Panc1 (cell line): ENCODE results near the gene TSPAN3. TPM values are rescaled to one million over a fixed set of nuclear protein-coding genes. Genes with fewer than 3 reads are reported as not detected.

ENCODE experiments used
- ATAC-seq: fragments of 200-7000 bp; cut with Tn5 transposase; 2 replicates; pipeline ENCODE4 v1.9.1; 2020; ENCODE audit warnings: mild to moderate bottlenecking, moderate library complexity
- BruUV-seq: library from RNA; stranded (reverse); fragments of 400-500 nt; replicated peaks from 2 replicates; lab custom pipeline; 2021; lab: Mats Ljungman, UMichigan
- CTCF ChIA-PET: fragments of 300-600 bp; sonication (Branson Sonifier 250); formaldehyde crosslinking; loops from one replicate; lab custom pipeline; 2022; ENCODE audit warnings: antibody characterized with exemption; lab: Charles Lee
- POLR2A ChIA-PET: fragments of 300-600 bp; sonication (Branson Sonifier 250); formaldehyde crosslinking; loops from one replicate; lab custom pipeline; 2022; ENCODE audit warnings: antibody characterized with exemption; lab: Charles Lee
- DNase-seq: peaks from one replicate; pipeline ENCODE4 v3.0.0-alpha.2; 2010; ENCODE audit warnings: low read depth, low spot score
- H3K27ac ChIP-seq: 2 replicates; pipeline ENCODE4 v1.5.1; 2011; ENCODE audit warnings: mild to moderate bottlenecking, low read length, inconsistent platforms
- H3K27me3 ChIP-seq: fragments of 200-500 bp; sonication (Bioruptor generic); 2 replicates; pipeline ENCODE4 v1.6.0; 2014; ENCODE audit warnings: low read length, inconsistent platforms; ENCODE audit not compliant: control insufficient read depth, insufficient read depth
- H3K36me3 ChIP-seq: fragments of 200-500 bp; sonication (Bioruptor generic); 2 replicates; pipeline ENCODE4 v1.5.1; 2014; ENCODE audit warnings: inconsistent platforms, mild to moderate bottlenecking, low read length, moderate library complexity; ENCODE audit not compliant: control insufficient read depth, insufficient read depth
- H3K4me1 ChIP-seq: 2 replicates; pipeline ENCODE4 v1.5.1; 2011; ENCODE audit warnings: inconsistent platforms, mild to moderate bottlenecking, low read length, moderate library complexity; ENCODE audit not compliant: control insufficient read depth, insufficient read depth
- H3K4me3 ChIP-seq, 2 experiments: 2 replicates each; pipeline ENCODE4 v1.5.1; 2011 to 2012; ENCODE audit warnings: low read depth in 2 of 2, low read length in 2 of 2, mild to moderate bottlenecking in 2 of 2, inconsistent platforms in 1 of 2, moderate library complexity in 1 of 2
- H3K9me3 ChIP-seq: fragments of 200-500 bp; sonication (Bioruptor generic); 2 replicates; pipeline ENCODE4 v1.5.1; 2014; ENCODE audit warnings: low read depth, mild to moderate bottlenecking, inconsistent platforms, low read length, moderate library complexity; ENCODE audit not compliant: control insufficient read depth, insufficient read depth
- CTCF ChIP-seq: fragments of 450-650 bp; IDR thresholded peaks from 2 replicates; pipeline ENCODE4 v1.5.1; 2017; ENCODE audit warnings: mild to moderate bottlenecking
- POLR2AphosphoS5 ChIP-seq: IDR thresholded peaks from 2 replicates; pipeline ENCODE4 v1.6.1; 2012; ENCODE audit warnings: mild to moderate bottlenecking, low read depth, low read length, moderate library complexity
- REST ChIP-seq, 2 experiments: IDR thresholded peaks; 2 replicates each; pipeline ENCODE4 v1.6.1; 2011 to 2012; ENCODE audit warnings: low read depth in 2 of 2, control low read depth in 1 of 2, low read length in 1 of 2, mild to moderate bottlenecking in 1 of 2, moderate library complexity in 1 of 2; ENCODE audit not compliant: insufficient read depth in 1 of 2
- SIN3A ChIP-seq: IDR thresholded peaks from 2 replicates; pipeline ENCODE4 v1.6.1; 2012; ENCODE audit warnings: low read depth, mild to moderate bottlenecking, low read length, moderate library complexity, borderline replicate concordance; ENCODE audit not compliant: insufficient read depth
- TCF7L2 ChIP-seq: IDR thresholded peaks from 2 replicates; pipeline ENCODE4 v1.6.1; 2011; ENCODE audit warnings: mild to moderate bottlenecking, low read depth, low read length, inconsistent platforms
- in situ Hi-C: cut with HindIII; loops from 2 replicates; pipeline ENCODE4 v1.10.0; 2016; ENCODE audit warnings: low sequenced_read_pairs, low pct_unique_long_range_greater_than_20kb
- intact Hi-C: fragments of 100-400 bp; cut with micrococcal nuclease; formaldehyde crosslinking; loops from one replicate; pipeline ENCODE4 v1.10.0; 2022; ENCODE audit not compliant: unreplicated experiment
- total RNA-seq: library from RNA; stranded (reverse); gene quantifications from one replicate; pipeline ENCODE4 v1.2.1, GENCODE V29; 2021; ENCODE audit not compliant: unreplicated experiment

The TSPAN3 gene
- total RNA-seq, 1 experiment from 2014 or later, result 130 TPM

GRCh38 chr15:77060546-77060945 is 10.4 kb downstream of the TSPAN3 start:
- Histone ChIP-seq H3K9me3 (no peaks in the 10 kb centered on the region), H3K27me3 (no peaks in the 10 kb centered on the region), H3K4me3 (no peak overlapping the region), H3K27ac (no peak overlapping the region), H3K4me1 (peaks cover 16% of the 10 kb centered on the region; the same call in 1 of the 2 replicates), H3K36me3 (no peaks in the 10 kb centered on the region)
- CTCF ChIA-PET, result no interaction called here
- no peak for TF ChIP-seq TCF7L2
- in situ Hi-C loops, result no loop called here
- POLR2A ChIA-PET, result no interaction called here
- ATAC-seq, result no peak
- BruUV-seq, result no TSS peak
- intact Hi-C loops, result no loop called here
- no peak for DNase-seq

- DNase-seq (no peak), ATAC-seq (no peak)
- ChIA-PET CTCF (no interaction called here), POLR2A (interaction anchor here (0.7 kb wide), 1 partner anchor 362 kb away, joined by 3 read pairs; no protein-coding TSS in a partner anchor)
- H3K27me3 ChIP-seq, result no peaks in the 10 kb centered on the region
- no TSS peak for BruUV-seq
- H3K9me3 ChIP-seq, result no peaks in the 10 kb centered on the region
- H3K4me3 ChIP-seq, result no peak overlapping the region
- no peaks in the 10 kb centered on the region for H3K36me3 ChIP-seq
- H3K4me1 ChIP-seq, result peaks cover 14% of the 10 kb centered on the region; the same call in 1 of the 2 replicates
- TF ChIP-seq REST (IDR thresholded peaks at IDR 0.05; ENCODE audit: insufficient read depth in 1 of 2, low read depth in 2 of 2, low read length in 1 of 2) (no peak), TCF7L2 (no peak), CTCF (no peak), POLR2AphosphoS5 (no peak), SIN3A (no peak)
- no peak overlapping the region for H3K27ac ChIP-seq
- in situ Hi-C loops (no loop called here), intact Hi-C loops (no loop called here)
Observed at GRCh38 chr15:77059786-77060361, 11.0 kb downstream of the TSPAN3 start.

GRCh38 chr15:77058468-77058867 is 12.4 kb downstream of the TSPAN3 start:
- Histone ChIP-seq H3K4me1 (0 out of 2 replicates have a peak, but pooled peaks cover 4% of the 10 kb centered on the region), H3K4me3 (no peak overlapping the region), H3K9me3 (no peaks in the 10 kb centered on the region), H3K27ac (no peak overlapping the region), H3K27me3 (no peaks in the 10 kb centered on the region), H3K36me3 (no peaks in the 10 kb centered on the region)
- in situ Hi-C loops, result no loop called here
- POLR2A ChIA-PET, result interaction anchor here (0.5 kb wide), 1 partner anchor 999 kb away, joined by 11 read pairs; the partner anchor contains the start of gene TMEM266
- no TSS peak for BruUV-seq
- no peak for TF ChIP-seq REST (IDR thresholded peaks at IDR 0.05; ENCODE audit: insufficient read depth in 1 of 2, low read depth in 2 of 2, low read length in 1 of 2)
- TF ChIP-seq POLR2AphosphoS5, result no peak
- TF ChIP-seq CTCF, result no peak
- TF ChIP-seq SIN3A, result no peak
- no peak for TF ChIP-seq TCF7L2
- intact Hi-C loops, result no loop called here
- no peak for ATAC-seq
- DNase-seq, result no peak
- CTCF ChIA-PET, result no interaction called here
